Measurements from ENCODE around the gene ATP5PB.

The ATP5PB gene

DNA sequence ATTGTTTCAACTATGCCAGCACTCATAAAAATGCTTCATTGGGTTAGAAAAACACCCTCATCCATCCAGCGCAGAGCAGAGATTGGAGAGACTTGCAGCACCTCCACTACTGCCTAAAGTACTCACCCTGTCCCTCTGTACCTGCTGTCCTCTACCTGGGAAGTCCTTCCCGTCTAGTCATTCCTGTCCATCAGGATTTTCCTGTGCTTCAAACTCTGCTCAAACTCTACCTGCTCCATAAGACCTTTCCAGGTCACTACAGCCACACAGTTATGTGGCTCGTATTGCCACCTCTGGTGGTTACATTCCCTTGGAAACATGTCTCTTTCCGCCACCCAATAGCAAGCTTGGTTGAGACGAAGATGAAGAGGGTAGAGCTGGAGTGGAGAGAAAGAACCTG lies 28.9 kb upstream of the ATP5PB start:
- TF ChIP-seq ZNF70 (CRISPR knock-in tag; IDR thresholded peaks at IDR 0.05) (no peak), ZC3H10 (CRISPR knock-in tag; IDR thresholded peaks at IDR 0.05) (no peak), OSR1 (CRISPR knock-in tag; IDR thresholded peaks at IDR 0.05) (no peak), CREB5 (CRISPR knock-in tag; IDR thresholded peaks at IDR 0.05; ENCODE audit: low read depth) (no peak), ZNF565 (CRISPR knock-in tag; conservative IDR thresholded peaks at IDR 0.05; ENCODE audit: low read depth) (no peak), RARB (CRISPR knock-in tag; IDR thresholded peaks at IDR 0.05) (no peak), ZFP3 (CRISPR knock-in tag; IDR thresholded peaks at IDR 0.05) (no peak), TOX (CRISPR knock-in tag; IDR thresholded peaks at IDR 0.05; ENCODE audit: borderline replicate concordance) (no peak), TCF4 (CRISPR knock-in tag; IDR thresholded peaks at IDR 0.05; ENCODE audit: borderline replicate concordance) (no peak), ISL1 (CRISPR knock-in tag; IDR thresholded peaks at IDR 0.05) (no peak)
- TF ChIP-seq, protein P1, sequence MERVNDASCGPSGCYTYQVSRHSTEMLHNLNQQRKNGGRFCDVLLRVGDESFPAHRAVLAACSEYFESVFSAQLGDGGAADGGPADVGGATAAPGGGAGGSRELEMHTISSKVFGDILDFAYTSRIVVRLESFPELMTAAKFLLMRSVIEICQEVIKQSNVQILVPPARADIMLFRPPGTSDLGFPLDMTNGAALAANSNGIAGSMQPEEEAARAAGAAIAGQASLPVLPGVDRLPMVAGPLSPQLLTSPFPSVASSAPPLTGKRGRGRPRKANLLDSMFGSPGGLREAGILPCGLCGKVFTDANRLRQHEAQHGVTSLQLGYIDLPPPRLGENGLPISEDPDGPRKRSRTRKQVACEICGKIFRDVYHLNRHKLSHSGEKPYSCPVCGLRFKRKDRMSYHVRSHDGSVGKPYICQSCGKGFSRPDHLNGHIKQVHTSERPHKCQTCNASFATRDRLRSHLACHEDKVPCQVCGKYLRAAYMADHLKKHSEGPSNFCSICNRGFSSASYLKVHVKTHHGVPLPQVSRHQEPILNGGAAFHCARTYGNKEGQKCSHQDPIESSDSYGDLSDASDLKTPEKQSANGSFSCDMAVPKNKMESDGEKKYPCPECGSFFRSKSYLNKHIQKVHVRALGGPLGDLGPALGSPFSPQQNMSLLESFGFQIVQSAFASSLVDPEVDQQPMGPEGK (CRISPR knock-in tag; IDR thresholded peaks at IDR 0.05; ENCODE audit: borderline replicate concordance) = no peak
- TF ChIP-seq, protein P2, sequence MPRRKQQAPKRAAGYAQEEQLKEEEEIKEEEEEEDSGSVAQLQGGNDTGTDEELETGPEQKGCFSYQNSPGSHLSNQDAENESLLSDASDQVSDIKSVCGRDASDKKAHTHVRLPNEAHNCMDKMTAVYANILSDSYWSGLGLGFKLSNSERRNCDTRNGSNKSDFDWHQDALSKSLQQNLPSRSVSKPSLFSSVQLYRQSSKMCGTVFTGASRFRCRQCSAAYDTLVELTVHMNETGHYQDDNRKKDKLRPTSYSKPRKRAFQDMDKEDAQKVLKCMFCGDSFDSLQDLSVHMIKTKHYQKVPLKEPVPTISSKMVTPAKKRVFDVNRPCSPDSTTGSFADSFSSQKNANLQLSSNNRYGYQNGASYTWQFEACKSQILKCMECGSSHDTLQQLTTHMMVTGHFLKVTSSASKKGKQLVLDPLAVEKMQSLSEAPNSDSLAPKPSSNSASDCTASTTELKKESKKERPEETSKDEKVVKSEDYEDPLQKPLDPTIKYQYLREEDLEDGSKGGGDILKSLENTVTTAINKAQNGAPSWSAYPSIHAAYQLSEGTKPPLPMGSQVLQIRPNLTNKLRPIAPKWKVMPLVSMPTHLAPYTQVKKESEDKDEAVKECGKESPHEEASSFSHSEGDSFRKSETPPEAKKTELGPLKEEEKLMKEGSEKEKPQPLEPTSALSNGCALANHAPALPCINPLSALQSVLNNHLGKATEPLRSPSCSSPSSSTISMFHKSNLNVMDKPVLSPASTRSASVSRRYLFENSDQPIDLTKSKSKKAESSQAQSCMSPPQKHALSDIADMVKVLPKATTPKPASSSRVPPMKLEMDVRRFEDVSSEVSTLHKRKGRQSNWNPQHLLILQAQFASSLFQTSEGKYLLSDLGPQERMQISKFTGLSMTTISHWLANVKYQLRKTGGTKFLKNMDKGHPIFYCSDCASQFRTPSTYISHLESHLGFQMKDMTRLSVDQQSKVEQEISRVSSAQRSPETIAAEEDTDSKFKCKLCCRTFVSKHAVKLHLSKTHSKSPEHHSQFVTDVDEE (CRISPR knock-in tag; IDR thresholded peaks at IDR 0.05) = no peak
- no peak for ATAC-seq

GRCh38 chr1:111422546-111423391 lies 26.5 kb upstream of the ATP5PB start:
- TF ChIP-seq ESRRG (CRISPR knock-in tag; IDR thresholded peaks at IDR 0.05) (no peak), ARNTL (CRISPR knock-in tag; IDR thresholded peaks at IDR 0.05; ENCODE audit: borderline replicate concordance, low read depth) (no peak), RARB (CRISPR knock-in tag; IDR thresholded peaks at IDR 0.05) (no peak), ZNF8 (CRISPR knock-in tag; IDR thresholded peaks at IDR 0.05) (no peak), ISL1 (CRISPR knock-in tag; IDR thresholded peaks at IDR 0.05) (no peak), TCF4 (CRISPR knock-in tag; IDR thresholded peaks at IDR 0.05; ENCODE audit: borderline replicate concordance) (no peak), GLIS3 (CRISPR knock-in tag; IDR thresholded peaks at IDR 0.05) (no peak), ZFP3 (CRISPR knock-in tag; IDR thresholded peaks at IDR 0.05) (no peak), SNAI2 (CRISPR knock-in tag; IDR thresholded peaks at IDR 0.05) (no peak), ZFP30 (CRISPR knock-in tag; IDR thresholded peaks at IDR 0.05) (no peak), PPARA (CRISPR knock-in tag; IDR thresholded peaks at IDR 0.05; ENCODE audit: borderline replicate concordance) (no peak)
- TF ChIP-seq, protein P1 (CRISPR knock-in tag; IDR thresholded peaks at IDR 0.05; ENCODE audit: borderline replicate concordance) = no peak
- TF ChIP-seq, protein P2 (CRISPR knock-in tag; IDR thresholded peaks at IDR 0.05) = no peak
- ATAC-seq = no peak
